Measurements from ENCODE around the gene LARGE1. TPM values are rescaled to one million over a fixed set of nuclear protein-coding genes. Genes with fewer than 3 reads are reported as not detected.

The LARGE1 gene
- total RNA-seq, 1 experiment from 2014 or later: 1.5 TPM

DNA sequence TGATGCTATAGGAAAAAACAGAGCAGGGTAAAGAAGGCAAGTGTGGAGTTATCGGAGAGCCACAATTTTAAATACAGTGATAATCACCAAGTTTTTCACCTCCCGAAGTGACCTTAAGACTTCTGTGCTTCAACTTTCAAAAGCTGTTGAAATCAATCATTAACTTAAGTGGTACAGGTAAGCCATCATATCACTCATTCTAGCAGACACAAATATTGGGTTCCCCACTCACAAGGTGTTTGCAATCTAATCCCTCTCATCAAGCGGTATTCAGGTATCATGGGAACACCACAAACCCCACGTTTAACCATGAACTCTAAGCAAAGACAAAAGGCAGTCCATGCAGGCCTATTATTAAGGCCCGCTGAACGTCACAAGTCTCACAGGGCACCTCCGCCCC is 26.8 kb downstream of the LARGE1 start:
- Histone ChIP-seq H4K20me1 (ENCODE audit: insufficient read depth) (no peaks in the 10 kb centered on the region), H3K27ac (ENCODE audit: low read depth, low read length) (no peak overlapping the region), H2AFZ (ENCODE audit: low read depth, low read length, poor library complexity, severe bottlenecking) (no peak overlapping the region), H3K79me2 (ENCODE audit: insufficient read depth, low read length) (no peaks in the 10 kb centered on the region), H3K9ac (ENCODE audit: low read length) (no peak overlapping the region), H3K36me3 (ENCODE audit: control insufficient read depth in 1 of 2, insufficient read depth in 2 of 2, low read length in 2 of 2) (no peaks in the 10 kb centered on the region), H3K9me3 (ENCODE audit: control insufficient read depth in 1 of 2, insufficient read depth in 1 of 2, low read depth in 1 of 2, low read length in 2 of 2) (peaks cover 13 to 22% of the 10 kb centered on the region in 2 experiments; a peak in 2 of 4 replicates), H3K27me3 (ENCODE audit: insufficient read depth, low read length) (no peaks in the 10 kb centered on the region), H3K9me2 (ENCODE audit: insufficient read depth) (no peaks in the 10 kb centered on the region), H3K4me1 (ENCODE audit: control insufficient read depth in 1 of 2, insufficient read depth in 2 of 2, low read length in 2 of 2) (no peaks in the 10 kb centered on the region), H3K4me2 (ENCODE audit: low read length) (no peak overlapping the region), H3K4me3 (replicated peaks in 1 of 2; ENCODE audit: low read depth in 1 of 2, low read length in 2 of 2) (no peak overlapping the region)
- RAD21 ChIA-PET (ENCODE audit: low non-redundant PET in 1 of 2, low total read pairs in 2 of 2, uncharacterized antibody in 2 of 2, unreplicated experiment in 2 of 2): no interaction called here
- no peak for DNase-seq (ENCODE audit: low read depth, low spot score)
- CTCF ChIA-PET: no interaction called here
- intact Hi-C loops (cut with micrococcal nuclease): no loop called here
- no TSS peak for BruUV-seq (replicated peaks)
- POLR2A ChIA-PET: no interaction called here
- ATAC-seq: no peak
- TF ChIP-seq SP1 (IDR thresholded peaks at IDR 0.05; ENCODE audit: low read depth) (no peak), YY1 (IDR thresholded peaks at IDR 0.05; ENCODE audit: extremely low read depth, insufficient replicate concordance, low read depth, low read length) (no peak), SRF (IDR thresholded peaks at IDR 0.05; ENCODE audit: low read depth) (no peak), FOSL1 (IDR thresholded peaks at IDR 0.05; ENCODE audit: low read depth) (no peak), ELF1 (IDR thresholded peaks at IDR 0.05; ENCODE audit: borderline replicate concordance, low read depth) (no peak), JUND (IDR thresholded peaks at IDR 0.05) (no peak), EZH2phosphoT487 (IDR thresholded peaks at IDR 0.05; ENCODE audit: borderline replicate concordance) (no peak), EZH2 (IDR thresholded peaks at IDR 0.05) (no peak), POLR2AphosphoS5 (IDR thresholded peaks at IDR 0.05; ENCODE audit: low read depth, low read length) (no peak), EGR1 (IDR thresholded peaks at IDR 0.05; ENCODE audit: low read depth) (no peak), CBX3 (IDR thresholded peaks at IDR 0.05; ENCODE audit: low read depth) (no peak), POLR2A (IDR thresholded peaks at IDR 0.05; ENCODE audit: borderline replicate concordance, extremely low read depth, insufficient read depth, insufficient read length) (no peak), ZFX (IDR thresholded peaks at IDR 0.05) (no peak), ZNF274 (IDR thresholded peaks at IDR 0.05; ENCODE audit: low read depth, low read length) (no peak), SIN3A (IDR thresholded peaks at IDR 0.05; ENCODE audit: low read depth) (no peak)
- TF ChIP-seq, protein P1, sequence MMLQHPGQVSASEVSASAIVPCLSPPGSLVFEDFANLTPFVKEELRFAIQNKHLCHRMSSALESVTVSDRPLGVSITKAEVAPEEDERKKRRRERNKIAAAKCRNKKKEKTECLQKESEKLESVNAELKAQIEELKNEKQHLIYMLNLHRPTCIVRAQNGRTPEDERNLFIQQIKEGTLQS (IDR thresholded peaks at IDR 0.05): no peak
- TF ChIP-seq, protein P2, sequence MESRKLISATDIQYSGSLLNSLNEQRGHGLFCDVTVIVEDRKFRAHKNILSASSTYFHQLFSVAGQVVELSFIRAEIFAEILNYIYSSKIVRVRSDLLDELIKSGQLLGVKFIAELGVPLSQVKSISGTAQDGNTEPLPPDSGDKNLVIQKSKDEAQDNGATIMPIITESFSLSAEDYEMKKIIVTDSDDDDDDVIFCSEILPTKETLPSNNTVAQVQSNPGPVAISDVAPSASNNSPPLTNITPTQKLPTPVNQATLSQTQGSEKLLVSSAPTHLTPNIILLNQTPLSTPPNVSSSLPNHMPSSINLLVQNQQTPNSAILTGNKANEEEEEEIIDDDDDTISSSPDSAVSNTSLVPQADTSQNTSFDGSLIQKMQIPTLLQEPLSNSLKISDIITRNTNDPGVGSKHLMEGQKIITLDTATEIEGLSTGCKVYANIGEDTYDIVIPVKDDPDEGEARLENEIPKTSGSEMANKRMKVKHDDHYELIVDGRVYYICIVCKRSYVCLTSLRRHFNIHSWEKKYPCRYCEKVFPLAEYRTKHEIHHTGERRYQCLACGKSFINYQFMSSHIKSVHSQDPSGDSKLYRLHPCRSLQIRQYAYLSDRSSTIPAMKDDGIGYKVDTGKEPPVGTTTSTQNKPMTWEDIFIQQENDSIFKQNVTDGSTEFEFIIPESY (IDR thresholded peaks at IDR 0.05; ENCODE audit: extremely low read depth, insufficient replicate concordance, low read length): no peak
- TF ChIP-seq, protein P3, sequence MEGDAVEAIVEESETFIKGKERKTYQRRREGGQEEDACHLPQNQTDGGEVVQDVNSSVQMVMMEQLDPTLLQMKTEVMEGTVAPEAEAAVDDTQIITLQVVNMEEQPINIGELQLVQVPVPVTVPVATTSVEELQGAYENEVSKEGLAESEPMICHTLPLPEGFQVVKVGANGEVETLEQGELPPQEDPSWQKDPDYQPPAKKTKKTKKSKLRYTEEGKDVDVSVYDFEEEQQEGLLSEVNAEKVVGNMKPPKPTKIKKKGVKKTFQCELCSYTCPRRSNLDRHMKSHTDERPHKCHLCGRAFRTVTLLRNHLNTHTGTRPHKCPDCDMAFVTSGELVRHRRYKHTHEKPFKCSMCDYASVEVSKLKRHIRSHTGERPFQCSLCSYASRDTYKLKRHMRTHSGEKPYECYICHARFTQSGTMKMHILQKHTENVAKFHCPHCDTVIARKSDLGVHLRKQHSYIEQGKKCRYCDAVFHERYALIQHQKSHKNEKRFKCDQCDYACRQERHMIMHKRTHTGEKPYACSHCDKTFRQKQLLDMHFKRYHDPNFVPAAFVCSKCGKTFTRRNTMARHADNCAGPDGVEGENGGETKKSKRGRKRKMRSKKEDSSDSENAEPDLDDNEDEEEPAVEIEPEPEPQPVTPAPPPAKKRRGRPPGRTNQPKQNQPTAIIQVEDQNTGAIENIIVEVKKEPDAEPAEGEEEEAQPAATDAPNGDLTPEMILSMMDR (IDR thresholded peaks at IDR 0.05 in 2 of 3, conservative IDR thresholded peaks at IDR 0.05 in 1 of 3; ENCODE audit: borderline replicate concordance in 1 of 3, insufficient read depth in 1 of 3, low read depth in 2 of 3, low read length in 2 of 3): no peak
- TF ChIP-seq, protein P4, sequence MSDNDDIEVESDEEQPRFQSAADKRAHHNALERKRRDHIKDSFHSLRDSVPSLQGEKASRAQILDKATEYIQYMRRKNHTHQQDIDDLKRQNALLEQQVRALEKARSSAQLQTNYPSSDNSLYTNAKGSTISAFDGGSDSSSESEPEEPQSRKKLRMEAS (IDR thresholded peaks at IDR 0.05): no peak
- TF ChIP-seq, protein P5, sequence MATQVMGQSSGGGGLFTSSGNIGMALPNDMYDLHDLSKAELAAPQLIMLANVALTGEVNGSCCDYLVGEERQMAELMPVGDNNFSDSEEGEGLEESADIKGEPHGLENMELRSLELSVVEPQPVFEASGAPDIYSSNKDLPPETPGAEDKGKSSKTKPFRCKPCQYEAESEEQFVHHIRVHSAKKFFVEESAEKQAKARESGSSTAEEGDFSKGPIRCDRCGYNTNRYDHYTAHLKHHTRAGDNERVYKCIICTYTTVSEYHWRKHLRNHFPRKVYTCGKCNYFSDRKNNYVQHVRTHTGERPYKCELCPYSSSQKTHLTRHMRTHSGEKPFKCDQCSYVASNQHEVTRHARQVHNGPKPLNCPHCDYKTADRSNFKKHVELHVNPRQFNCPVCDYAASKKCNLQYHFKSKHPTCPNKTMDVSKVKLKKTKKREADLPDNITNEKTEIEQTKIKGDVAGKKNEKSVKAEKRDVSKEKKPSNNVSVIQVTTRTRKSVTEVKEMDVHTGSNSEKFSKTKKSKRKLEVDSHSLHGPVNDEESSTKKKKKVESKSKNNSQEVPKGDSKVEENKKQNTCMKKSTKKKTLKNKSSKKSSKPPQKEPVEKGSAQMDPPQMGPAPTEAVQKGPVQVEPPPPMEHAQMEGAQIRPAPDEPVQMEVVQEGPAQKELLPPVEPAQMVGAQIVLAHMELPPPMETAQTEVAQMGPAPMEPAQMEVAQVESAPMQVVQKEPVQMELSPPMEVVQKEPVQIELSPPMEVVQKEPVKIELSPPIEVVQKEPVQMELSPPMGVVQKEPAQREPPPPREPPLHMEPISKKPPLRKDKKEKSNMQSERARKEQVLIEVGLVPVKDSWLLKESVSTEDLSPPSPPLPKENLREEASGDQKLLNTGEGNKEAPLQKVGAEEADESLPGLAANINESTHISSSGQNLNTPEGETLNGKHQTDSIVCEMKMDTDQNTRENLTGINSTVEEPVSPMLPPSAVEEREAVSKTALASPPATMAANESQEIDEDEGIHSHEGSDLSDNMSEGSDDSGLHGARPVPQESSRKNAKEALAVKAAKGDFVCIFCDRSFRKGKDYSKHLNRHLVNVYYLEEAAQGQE (IDR thresholded peaks at IDR 0.05; ENCODE audit: low read depth): no peak
